Activated CD4-positive, CD25-positive, alpha-beta regulatory T cell (primary cell): ENCODE measurements around the gene ZMYND8.
"Not testable (repeated sequence)": the region's sequence is repeated elsewhere in the genome, so short reads cannot be mapped to it uniquely, and the experiment has no call there.

Experiments used
- DNase-seq, 4 experiments: peaks; one replicate each; lab custom pipeline; 2025; lab: John Stamatoyannopoulos, UW

ZMYND8 gene

DNA sequence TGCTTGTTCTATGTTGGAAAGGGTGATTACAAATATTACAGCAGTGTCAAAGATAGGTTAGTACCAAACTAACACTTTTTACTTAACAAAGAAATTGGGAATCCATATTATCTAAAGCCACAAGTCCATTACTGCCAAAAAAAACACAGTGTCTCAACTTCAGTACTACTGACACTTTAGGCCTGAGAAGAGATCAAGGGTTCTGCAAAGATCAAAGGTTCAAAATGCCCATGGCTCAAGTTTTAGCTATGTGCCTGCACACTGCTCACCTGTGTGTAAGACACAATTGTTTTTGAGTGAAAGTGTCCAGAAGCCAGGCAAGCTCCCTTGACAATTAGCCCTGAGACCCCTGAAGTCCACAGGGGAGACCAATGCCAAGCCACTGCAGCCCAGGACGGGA, 132.6 kb downstream of the ZMYND8 start:
- DNase-seq: no peak

DNA sequence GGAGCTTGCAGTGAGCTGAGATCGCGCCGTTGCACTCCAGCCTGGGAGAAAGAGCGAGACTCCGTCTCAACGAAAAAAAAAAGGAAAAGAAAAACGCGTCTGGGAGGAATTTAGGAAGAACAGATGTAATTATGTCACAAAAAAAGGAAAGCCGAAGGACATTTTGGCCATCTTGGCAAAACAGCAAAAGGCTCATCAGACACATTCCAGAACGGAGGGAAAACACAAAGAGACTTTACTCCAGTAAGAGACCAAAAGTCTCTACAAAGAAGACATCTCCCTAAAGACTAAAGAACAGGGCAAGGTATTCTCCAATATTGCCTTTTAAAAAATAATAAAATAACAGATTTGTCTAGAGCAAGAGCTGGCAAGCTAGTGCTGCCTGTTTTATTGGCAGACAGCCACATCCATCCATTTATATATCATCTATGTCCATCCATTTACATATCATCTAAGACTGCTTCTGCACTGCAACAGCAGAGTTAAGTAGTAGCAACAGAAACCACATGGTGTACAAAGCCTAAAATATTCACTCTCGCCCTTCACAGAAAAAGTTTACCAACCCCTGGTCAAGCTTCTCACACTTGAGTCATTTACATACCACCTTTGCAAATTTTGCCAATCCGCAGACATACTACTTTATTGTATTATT, 133.9 kb downstream of the ZMYND8 start:
- DNase-seq: no peak

DNA sequence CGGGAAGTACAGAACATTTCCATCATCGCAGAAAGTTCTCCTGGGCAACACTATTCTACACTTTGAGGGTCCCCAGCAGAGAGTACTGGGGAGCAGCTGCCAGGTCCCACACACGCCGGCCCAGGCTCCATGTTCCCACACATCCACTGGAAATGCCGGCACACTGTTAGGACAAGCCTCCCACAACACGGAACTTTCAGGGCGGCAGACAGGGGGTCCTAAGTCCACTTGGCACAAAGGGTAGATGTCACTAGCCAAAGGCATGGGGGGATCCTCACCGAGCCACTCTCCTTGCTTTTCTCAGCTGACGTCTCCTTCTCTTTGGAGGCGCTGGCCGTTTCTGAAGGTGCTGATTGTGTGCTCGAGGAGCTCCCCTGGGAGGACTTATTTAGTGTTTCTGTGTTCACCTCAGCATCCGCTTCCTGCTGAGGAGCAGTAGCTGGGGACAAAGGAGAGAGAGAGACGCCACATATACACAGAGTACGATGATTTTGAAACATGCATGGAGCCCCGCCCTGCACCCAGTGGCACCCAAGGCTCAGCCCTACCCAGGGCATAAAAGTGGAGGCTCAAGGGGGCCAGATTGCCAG, 135.4 kb downstream of the ZMYND8 start:
- DNase-seq: no peak

DNA sequence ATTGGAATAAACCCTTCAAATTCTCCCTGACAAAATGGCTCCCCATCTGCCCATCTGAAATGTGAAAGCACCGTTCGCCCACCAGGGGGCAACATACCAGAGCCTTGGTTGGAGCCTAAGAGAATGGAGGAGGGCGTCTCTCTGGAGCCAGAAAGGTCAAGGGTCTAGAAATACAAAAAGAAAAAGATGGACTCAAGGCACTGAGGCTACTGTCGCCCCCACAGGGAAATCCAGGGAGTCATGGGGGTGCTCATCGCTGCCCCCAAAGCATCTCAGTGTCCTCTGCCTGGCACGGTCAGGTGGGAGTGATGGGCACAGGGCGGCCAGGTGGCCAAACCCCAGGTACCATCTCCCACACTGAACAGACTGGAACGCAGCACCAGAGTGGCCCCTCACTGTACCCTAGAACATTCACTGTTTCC, 136.3 kb downstream of the ZMYND8 start:
- peak in 3 of 4 experiments; percentile 11 to 37 (median 17) for DNase-seq

DNA sequence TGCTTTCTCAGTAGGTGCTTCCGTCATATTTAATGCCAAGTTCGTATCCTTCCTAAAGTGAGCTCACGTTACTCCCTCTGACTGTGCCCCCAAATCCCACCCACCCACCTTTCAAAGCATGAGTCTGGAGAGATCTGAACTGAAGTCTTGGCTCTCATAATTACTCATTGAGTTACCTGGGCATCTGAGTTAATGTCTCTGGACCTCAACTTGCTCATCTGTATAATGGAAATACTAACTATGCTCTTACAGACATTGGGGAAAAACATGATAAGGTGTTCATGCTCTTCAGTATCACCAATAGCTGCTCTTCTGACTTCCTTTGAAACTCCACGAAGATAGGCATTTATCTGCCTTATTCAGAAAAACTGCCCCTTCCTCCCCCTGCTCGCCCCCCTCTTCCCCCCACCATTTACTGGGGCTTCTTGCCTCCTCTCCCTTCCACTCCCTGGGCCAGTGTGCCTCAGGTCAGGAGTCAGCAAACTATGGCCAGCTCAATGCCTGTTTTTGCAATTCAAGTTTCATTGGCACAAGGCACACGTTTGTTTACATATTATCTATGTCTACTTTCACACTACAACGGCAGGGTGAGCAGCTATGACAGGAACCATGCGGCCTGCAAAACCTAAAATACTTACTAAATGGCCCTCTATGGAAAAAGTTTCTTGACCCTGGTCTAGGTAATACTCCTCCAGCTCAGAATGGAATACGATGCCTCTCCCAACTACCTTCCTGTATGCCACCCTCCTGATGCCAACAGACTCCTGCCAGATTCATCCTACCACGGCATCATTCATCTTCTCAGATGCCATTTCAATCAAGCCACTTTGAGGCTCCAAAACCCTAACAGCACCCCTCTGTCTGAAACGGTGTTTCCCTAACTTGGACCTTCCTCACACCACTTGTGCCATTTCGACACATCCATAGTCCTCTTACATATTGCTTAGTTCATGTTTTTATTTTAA, 138.7 kb downstream of the ZMYND8 start:
- DNase-seq: no peak

DNA sequence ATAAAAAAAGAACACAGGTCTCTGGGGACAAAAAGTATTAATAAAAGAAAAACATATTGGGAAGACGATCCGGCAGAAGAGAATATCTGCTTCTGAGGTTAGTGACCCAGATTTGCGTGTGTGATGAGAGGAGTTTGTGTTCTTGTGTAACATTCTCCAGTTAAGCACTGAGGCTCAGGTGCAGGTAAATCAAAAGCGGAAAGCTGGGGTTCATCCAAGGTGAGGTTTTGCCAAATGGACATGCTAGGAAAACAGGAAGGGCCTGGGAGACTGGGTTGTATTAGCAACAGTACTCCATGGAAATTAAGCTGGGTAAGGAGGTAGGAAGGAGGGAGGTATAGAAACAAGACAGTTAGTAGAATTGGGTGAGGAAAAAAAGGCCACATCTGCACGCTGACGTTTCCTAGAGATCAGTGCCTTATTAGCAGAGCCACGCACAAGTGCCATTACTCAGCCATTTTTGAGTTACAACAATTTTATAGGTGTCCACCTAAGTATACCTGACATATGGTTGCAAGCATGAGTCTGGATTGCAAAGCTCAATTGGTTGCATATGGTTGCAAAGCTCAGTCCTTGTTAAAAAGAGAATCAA, 139.6 kb downstream of the ZMYND8 start:
- no peak for DNase-seq

DNA sequence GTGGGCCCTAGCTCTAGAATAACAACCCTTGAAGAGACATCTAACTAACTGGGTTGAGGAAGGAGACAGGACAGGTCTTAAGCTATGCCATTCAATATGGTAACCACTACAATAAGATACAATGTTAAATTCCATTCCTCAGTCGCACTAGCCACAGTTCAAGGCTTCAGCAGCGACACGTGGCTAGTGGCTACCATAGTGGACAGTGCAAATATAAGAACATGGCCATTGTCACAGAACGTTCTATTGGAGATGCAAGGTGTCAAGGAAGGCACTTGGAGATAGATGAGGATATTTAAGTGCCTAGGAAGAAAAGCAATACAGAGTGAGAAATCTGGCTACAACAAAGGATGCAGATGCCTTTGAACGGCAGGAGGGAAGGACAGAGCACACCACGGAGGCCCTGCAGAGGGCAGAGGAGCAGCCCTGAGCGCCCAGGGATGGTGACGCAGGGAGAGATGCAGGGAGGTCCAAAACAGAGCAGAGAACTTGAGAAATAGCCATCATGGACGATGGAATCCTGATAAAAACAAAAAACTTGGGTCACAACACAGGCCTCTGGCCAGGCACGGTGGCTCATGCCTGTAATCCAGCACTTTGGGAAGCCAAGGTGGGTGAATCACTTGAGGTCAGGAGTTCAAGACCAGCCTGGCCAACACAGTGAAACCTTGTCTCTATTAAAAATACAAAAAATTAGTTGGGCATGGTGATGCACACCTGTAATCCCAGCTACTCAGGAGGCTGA, 140.7 kb downstream of the ZMYND8 start:
- DNase-seq: no peak

DNA sequence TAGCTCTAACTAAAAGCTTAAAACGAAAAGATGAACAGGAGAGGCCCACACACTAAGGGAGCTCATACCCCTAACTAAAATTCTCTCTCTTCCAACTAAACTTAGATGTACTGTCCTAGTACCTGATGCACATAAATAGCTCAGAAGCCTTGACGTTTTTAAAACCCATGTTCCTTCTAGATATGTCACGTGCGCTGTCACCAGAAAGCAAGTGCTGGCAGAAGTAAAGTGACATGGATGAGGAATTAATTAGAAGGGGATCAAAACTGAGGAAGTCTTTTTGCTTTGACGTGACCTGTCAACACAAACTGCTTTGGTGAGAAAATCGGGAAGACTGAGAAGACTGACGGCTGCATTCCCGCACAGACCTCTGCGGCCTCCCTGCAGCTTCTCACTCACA, 142.5 kb downstream of the ZMYND8 start:
- no peak for DNase-seq

DNA sequence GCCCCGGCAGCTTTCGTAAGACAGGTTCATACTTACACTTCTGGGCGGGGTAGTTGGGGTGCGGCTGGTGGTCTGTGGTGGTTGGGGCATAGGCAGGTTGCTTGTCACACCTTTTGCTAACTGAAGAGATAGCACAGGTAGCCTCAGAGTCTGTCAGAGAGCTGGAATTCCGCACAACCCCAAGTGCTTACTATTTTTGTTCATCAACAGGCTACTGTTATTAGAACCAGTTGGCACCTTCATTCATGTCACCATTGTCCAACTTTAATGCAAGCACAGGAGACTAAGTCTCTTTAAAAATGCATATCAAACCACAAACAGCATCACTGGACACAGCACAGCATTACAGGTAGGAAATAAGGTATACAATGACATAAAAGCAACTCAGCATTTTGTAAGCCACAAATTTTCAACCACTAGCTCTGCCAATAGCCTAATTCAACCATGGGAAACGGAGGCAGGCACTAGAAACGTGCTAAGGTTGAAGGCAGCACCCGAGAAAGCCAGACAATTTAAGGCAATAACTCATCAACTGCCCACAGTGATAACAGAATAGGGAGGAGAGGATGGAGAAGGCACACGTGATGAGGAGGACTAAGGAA, 143.8 kb downstream of the ZMYND8 start:
- DNase-seq: no peak

DNA sequence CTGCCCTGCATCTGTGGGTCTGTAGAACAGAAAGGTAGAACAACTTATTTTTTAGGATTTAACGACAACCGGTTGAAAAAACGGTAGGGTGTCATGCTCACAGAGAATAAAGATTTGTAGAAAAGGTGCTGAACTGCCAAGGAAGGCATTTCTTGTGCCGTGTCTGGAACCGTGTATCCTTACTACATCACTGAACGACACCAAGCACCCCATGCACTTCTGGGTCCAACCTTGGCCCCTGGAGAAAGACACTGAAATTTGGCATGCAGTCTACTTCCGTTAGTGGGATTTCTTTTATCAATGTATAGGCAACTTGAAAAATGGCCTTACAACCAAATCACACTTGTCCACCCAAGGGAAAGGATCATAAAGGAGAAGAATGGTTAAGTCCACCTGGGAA, 145.5 kb downstream of the ZMYND8 start:
- DNase-seq: no peak

DNA sequence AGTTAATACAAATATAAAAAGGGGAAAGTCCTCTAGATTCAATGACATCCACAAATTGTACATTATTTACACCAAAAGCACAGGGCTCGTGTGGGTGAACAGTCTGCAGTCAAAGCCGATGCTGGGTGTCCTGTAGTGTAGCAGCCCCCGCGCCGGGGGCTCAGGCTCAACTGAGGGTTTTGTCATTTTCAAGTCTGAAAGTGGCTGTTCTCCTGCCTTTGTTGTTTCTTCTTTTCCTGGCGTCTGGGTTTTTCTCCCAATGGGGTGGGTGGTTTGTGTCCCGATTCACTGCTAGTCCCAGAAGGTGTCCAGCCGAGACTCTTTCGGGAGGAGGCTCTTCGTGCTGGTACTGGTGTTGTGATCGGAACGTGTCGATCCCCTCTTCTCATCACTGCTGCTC, 146.0 kb downstream of the ZMYND8 start:
- no peak for DNase-seq

DNA sequence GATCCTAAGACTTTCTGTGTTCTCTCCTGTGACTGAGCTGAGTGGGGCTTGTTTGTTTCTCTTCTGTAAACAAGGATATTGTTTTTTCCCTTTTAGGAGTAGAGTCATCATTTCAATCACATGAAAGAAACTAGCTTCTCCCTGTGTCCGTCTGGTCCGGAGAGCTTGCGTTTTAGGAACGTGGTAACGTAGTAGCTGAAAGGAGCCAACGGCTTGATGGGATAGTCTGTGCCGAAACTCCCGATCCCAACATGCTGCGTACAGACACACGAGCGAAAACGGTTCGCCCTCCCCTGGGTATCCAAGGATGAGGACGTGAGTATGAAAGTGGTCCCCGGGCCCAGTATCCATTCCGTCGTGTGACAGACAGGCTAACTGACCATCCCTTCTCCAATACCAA, 146.5 kb downstream of the ZMYND8 start:
- no peak for DNase-seq

DNA sequence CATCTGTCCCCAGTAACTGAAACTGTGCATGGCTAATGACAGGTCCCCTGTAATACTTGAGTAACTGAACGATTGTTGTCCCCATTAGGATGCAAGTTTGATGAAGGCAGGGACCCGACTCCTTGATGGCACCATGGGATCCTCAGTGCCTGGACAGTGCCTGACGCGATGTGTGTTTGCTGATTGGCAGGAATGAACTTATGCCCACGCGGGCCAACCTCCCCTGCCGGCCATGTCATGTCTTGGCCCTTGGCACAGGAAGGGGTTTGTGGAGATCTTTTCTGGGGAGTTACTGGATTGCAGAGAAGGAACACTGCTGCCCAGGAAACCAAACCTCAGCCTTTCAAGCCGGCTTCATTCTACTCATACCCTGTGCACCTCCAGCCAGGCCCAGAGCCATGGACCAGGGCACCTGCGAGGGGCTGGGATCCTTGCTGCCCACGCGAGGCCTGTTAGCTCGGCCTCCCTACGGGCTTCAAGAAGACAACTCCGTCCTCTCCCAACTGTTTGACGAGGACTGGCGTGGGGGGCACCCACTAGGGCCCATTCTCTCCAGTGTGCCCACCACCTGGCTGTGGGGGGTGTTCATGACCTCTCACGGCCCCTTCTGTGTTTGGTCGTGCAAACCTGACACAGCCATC, 147.8 kb downstream of the ZMYND8 start:
- DNase-seq: no peak

DNA sequence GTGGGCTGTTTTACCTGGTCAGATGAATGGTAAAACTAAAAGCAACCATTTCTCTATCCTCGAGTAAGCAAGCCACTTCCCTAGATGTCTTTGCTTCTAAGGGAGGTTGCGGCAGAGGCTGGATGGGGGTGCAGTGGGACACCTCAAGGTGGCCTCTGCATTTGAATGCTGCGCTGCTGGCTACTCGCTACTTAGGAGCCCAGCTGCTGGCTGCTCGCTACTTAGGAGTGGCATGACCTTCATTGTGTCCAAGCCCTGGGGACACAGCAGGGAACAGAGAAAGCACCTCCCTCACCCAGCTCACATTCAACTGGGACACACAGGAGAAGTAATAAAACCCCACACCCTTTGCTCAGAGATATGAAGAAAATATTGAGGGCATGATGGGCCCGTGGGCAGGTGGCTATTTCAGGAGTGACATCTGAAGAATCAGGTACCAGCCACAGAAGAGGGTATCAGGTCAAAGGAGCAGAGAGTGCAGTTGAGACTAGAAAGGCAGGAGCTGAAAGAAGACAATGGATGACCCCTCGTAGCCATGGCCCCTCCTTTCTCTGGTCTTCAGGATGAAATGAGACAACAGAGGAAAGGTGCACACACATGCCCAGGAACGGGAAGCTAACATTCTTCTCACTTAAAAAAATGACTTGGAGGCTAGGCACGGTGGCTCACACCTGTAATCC, 149.4 kb downstream of the ZMYND8 start:
- DNase-seq: no peak

DNA sequence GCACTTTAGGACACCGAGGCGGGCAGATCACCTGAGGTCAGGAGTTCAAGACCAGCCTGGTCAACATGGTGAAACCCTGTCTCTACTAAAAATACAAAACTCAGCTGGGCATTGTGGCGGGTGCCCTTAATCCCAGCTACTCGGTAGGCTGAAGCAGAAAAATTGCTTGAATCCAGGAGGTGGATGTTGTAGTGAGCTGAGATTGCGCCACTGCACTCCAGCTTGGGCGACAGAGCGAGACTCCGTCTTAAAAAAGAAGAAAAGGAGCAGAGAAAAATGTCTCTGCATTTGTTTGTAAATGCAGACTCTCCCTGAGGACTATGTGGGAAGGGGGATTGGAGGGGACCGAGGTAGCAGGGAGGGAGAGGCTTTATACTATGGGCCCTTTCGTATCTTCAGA, 149.9 kb downstream of the ZMYND8 start:
- not testable (repeated sequence) for DNase-seq

DNA sequence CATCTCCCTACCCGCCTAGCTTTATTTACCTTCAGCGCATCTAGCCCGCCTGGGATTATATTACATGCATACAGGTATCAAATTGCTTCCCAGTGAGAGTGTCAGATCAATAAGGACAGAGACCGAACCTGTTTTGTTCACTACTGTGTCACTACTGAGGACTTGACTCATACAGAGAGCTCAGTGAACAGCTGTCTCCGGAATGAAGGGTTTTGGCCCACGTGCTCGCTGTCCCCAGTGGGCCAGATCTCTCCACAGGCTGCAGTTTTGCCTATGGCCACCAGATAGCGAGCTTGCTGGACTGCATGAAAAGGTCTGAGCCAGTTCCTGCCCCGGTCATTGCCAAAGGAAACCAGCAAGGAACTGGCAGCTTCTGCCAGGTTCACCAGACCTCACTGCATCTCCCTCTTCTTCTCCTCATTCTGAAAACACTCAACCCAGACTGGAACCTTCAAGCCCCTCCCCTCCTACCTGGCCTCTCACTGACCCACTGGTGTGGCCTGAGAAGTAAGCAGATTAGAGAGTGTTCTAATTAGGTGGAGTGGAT, 150.8 kb downstream of the ZMYND8 start:
- no peak for DNase-seq

DNA sequence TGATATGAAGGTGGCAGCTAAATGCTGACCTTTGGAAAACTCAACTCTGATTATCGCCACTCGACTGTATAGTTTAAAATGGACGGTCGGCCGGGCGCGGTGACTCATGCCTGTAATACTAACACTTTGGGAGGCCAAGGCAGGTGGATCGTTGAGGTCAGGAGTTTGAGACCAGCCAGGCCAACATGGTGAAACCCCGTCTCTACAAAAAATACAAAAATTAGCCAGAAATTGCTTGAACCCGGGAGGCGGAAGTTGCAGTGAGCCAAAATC, 151.7 kb downstream of the ZMYND8 start:
- not testable (repeated sequence) for DNase-seq

DNA sequence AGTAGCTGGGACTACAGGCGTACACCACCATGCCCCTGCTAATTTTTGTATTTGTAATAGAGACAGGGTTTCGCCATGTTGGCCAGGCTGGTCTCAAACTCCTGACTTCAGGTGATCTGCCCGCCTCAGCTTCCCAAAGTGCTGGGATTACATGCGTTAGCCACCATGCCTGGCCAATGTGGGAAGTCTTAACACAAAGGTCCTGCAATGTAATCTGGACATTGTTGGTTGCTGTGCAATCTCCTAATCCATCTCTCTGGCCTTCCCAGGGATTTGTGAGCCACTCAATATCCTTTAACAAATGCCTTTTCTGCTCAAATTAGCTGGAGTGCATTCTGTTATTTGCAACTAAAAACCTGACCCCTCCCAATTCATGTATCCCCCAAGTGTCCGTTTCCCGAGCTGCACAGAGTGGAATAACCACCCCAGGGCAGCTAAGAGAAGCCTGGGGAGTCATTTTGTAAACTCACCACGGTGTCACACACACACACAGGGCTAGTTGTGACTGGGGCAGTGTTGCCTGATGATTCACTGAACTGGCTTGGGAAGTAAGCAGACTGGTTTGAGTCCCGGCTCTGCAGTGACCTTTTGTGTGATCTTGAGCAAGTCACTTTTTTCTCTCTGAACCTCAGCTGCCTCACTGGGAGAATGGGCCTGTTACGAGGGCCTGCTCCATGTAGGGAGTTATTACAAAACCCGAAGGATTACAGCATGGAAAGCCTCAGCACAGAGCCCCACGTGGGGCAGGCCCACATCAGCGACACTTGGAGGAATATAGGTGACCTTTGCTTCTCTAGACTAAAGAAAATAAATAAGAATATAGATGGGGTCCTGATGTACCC, 152.3 kb downstream of the ZMYND8 start:
- no peak for DNase-seq
